HEK293 (cell line): ENCODE measurements around the gene PRKCA.

Experiments
- CTCF ChIA-PET: fragments of 350-600 bp; formaldehyde crosslinking; extraction: SDS; loops from one replicate; lab custom pipeline; 2021; ENCODE audit warnings: antibody characterized with exemption; lab: Yijun Ruan, JAX
- POLR2A ChIA-PET: fragments of 300-600 bp; formaldehyde crosslinking; extraction: SDS; loops from one replicate; lab custom pipeline; 2020; ENCODE audit warnings: antibody characterized with exemption, inconsistent platforms; lab: Yijun Ruan, JAX
- H3K27ac ChIP-seq: fragments of 200-500 bp; sonication (Bioruptor generic); 2 replicates; pipeline ENCODE4 v1.5.1; 2014; ENCODE audit warnings: low read depth, low read length, control low read depth, inconsistent platforms; ENCODE audit errors: extremely low read depth
- H3K36me3 ChIP-seq, 2 experiments: fragments of 200-500 bp in 1 of 2; sonication (Bioruptor generic) in 1 of 2; 1 replicate in 1 of 2; 2 replicates in 1 of 2; pipeline ENCODE4 v1.5.1; 2014 to 2017; ENCODE audit warnings: inconsistent platforms in 2 of 2, low read length in 2 of 2; ENCODE audit not compliant: control insufficient read depth in 2 of 2, insufficient read depth in 1 of 2
- H3K4me1 ChIP-seq: fragments of 200-500 bp; sonication (Bioruptor generic); 2 replicates; pipeline ENCODE4 v1.5.1; 2014; ENCODE audit warnings: mild to moderate bottlenecking, low read length, inconsistent platforms; ENCODE audit not compliant: control insufficient read depth, insufficient read depth
- H3K4me3 ChIP-seq: 2 replicates; pipeline ENCODE4 v1.5.1; 2011; ENCODE audit warnings: low read depth, mild to moderate bottlenecking, control low read depth, low read length, moderate library complexity
- H3K9me3 ChIP-seq: fragments of 200-500 bp; sonication (Bioruptor generic); 2 replicates; pipeline ENCODE4 v1.5.1; 2014; ENCODE audit warnings: low read depth, low read length, inconsistent platforms; ENCODE audit not compliant: control insufficient read depth, insufficient read depth
- ATF2 ChIP-seq: fragments of 450-650 bp; formaldehyde crosslinking; IDR thresholded peaks from 2 replicates; pipeline ENCODE4 v1.5.1; 2016; ENCODE audit warnings: missing biosample characterization, missing genetic modification characterization, low read depth
- EGR2 ChIP-seq: fragments of 450-650 bp; formaldehyde crosslinking; IDR thresholded peaks from 2 replicates; pipeline ENCODE4 v1.5.1; 2016; ENCODE audit warnings: low read depth, missing biosample characterization, missing genetic modification characterization
- FEZF1 ChIP-seq: fragments of 450-650 bp; formaldehyde crosslinking; IDR thresholded peaks from 2 replicates; pipeline ENCODE4 v1.5.1; 2016; ENCODE audit warnings: missing biosample characterization, missing genetic modification characterization
- INSM2 ChIP-seq: fragments of 450-650 bp; formaldehyde crosslinking; IDR thresholded peaks from 2 replicates; pipeline ENCODE4 v1.5.1; 2016; ENCODE audit warnings: missing biosample characterization, missing genetic modification characterization
- OVOL3 ChIP-seq: fragments of 450-650 bp; formaldehyde crosslinking; IDR thresholded peaks from 2 replicates; pipeline ENCODE4 v1.5.1; 2016; ENCODE audit warnings: missing biosample characterization, missing genetic modification characterization
- ZIC2 ChIP-seq: fragments of 450-650 bp; formaldehyde crosslinking; IDR thresholded peaks from 2 replicates; pipeline ENCODE4 v1.5.1; 2016; ENCODE audit warnings: missing biosample characterization, missing genetic modification characterization
- ZNF138 ChIP-seq: fragments of 450-650 bp; formaldehyde crosslinking; IDR thresholded peaks from 2 replicates; pipeline ENCODE4 v1.5.1; 2016; ENCODE audit warnings: missing biosample characterization, missing genetic modification characterization, borderline replicate concordance
- ZNF169 ChIP-seq: fragments of 450-650 bp; formaldehyde crosslinking; IDR thresholded peaks from 2 replicates; pipeline ENCODE4 v1.5.1; 2016; ENCODE audit warnings: missing biosample characterization, missing genetic modification characterization
- ZNF214 ChIP-seq: fragments of 450-650 bp; formaldehyde crosslinking; IDR thresholded peaks from 2 replicates; pipeline ENCODE4 v1.5.1; 2017; ENCODE audit warnings: missing biosample characterization, mild to moderate bottlenecking, missing genetic modification characterization, borderline replicate concordance
- ZNF324 ChIP-seq: fragments of 450-650 bp; formaldehyde crosslinking; IDR thresholded peaks from 2 replicates; pipeline ENCODE4 v1.5.1; 2016; ENCODE audit warnings: missing biosample characterization, missing genetic modification characterization
- ZNF600 ChIP-seq: fragments of 450-650 bp; formaldehyde crosslinking; IDR thresholded peaks from 2 replicates; pipeline ENCODE4 v1.5.1; 2016; ENCODE audit warnings: missing biosample characterization, missing genetic modification characterization
- ZNF610 ChIP-seq: fragments of 450-650 bp; formaldehyde crosslinking; IDR thresholded peaks from 2 replicates; pipeline ENCODE4 v1.5.1; 2016; ENCODE audit warnings: missing biosample characterization, missing genetic modification characterization, borderline replicate concordance
- ZNF670 ChIP-seq: fragments of 450-650 bp; formaldehyde crosslinking; IDR thresholded peaks from 2 replicates; pipeline ENCODE4 v1.5.1; 2016; ENCODE audit warnings: missing biosample characterization, missing genetic modification characterization, low read depth
- TF ChIP-seq, protein P1 (sequence below): fragments of 450-650 bp; formaldehyde crosslinking; IDR thresholded peaks from 2 replicates; pipeline ENCODE4 v1.5.1; 2016; ENCODE audit warnings: missing biosample characterization, missing genetic modification characterization
- TF ChIP-seq, protein P2 (sequence below): fragments of 450-650 bp; formaldehyde crosslinking; IDR thresholded peaks from 2 replicates; pipeline ENCODE4 v1.5.1; 2016; ENCODE audit warnings: missing biosample characterization, missing genetic modification characterization, borderline replicate concordance

PRKCA gene

GRCh38 chr17:66547151-66547865 lies 244.9 kb downstream of the PRKCA start:
- ChIA-PET CTCF (interaction anchor here (1.1 to 1.3 kb wide), 2 partner anchors 80 to 291 kb away, joined by 3 to 4 read pairs; no protein-coding TSS in a partner anchor), POLR2A (no interaction called here)
- peaks cover 2% of the 10 kb centered on the region; the same call in 1 of the 2 replicates for H3K9me3 ChIP-seq
- TF ChIP-seq FEZF1 (tag by site-specific recombination) = no peak
- TF ChIP-seq ATF2 (tag by site-specific recombination) = no peak
- TF ChIP-seq INSM2 (tag by site-specific recombination) = no peak
- no peak for TF ChIP-seq ZNF214 (tag by site-specific recombination)
- TF ChIP-seq EGR2 (tag by site-specific recombination) = no peak
- TF ChIP-seq ZNF610 = no peak
- no peak overlapping the region for H3K4me3 ChIP-seq
- H3K36me3 ChIP-seq = no peaks in the 10 kb centered on the region
- H3K4me1 ChIP-seq = peaks cover 2% of the 10 kb centered on the region; the same call in 1 of the 2 replicates
- H3K27ac ChIP-seq = no peak overlapping the region

- H3K4me3 ChIP-seq = no peak overlapping the region
- CTCF ChIA-PET = interaction anchor here (0.7 to 1.3 kb wide), 5 partner anchors 18 to 292 kb away, joined by 3 to 8 read pairs (median 3); no protein-coding TSS in a partner anchor
- H3K9me3 ChIP-seq = peaks cover 2% of the 10 kb centered on the region; the same call in 1 of the 2 replicates
- POLR2A ChIA-PET = no interaction called here
- no peak overlapping the region for H3K27ac ChIP-seq
- TF ChIP-seq, protein P1, sequence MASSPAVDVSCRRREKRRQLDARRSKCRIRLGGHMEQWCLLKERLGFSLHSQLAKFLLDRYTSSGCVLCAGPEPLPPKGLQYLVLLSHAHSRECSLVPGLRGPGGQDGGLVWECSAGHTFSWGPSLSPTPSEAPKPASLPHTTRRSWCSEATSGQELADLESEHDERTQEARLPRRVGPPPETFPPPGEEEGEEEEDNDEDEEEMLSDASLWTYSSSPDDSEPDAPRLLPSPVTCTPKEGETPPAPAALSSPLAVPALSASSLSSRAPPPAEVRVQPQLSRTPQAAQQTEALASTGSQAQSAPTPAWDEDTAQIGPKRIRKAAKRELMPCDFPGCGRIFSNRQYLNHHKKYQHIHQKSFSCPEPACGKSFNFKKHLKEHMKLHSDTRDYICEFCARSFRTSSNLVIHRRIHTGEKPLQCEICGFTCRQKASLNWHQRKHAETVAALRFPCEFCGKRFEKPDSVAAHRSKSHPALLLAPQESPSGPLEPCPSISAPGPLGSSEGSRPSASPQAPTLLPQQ (tag by site-specific recombination) = no peak
- no peak for TF ChIP-seq ZNF169 (tag by site-specific recombination)
- TF ChIP-seq, protein P2, sequence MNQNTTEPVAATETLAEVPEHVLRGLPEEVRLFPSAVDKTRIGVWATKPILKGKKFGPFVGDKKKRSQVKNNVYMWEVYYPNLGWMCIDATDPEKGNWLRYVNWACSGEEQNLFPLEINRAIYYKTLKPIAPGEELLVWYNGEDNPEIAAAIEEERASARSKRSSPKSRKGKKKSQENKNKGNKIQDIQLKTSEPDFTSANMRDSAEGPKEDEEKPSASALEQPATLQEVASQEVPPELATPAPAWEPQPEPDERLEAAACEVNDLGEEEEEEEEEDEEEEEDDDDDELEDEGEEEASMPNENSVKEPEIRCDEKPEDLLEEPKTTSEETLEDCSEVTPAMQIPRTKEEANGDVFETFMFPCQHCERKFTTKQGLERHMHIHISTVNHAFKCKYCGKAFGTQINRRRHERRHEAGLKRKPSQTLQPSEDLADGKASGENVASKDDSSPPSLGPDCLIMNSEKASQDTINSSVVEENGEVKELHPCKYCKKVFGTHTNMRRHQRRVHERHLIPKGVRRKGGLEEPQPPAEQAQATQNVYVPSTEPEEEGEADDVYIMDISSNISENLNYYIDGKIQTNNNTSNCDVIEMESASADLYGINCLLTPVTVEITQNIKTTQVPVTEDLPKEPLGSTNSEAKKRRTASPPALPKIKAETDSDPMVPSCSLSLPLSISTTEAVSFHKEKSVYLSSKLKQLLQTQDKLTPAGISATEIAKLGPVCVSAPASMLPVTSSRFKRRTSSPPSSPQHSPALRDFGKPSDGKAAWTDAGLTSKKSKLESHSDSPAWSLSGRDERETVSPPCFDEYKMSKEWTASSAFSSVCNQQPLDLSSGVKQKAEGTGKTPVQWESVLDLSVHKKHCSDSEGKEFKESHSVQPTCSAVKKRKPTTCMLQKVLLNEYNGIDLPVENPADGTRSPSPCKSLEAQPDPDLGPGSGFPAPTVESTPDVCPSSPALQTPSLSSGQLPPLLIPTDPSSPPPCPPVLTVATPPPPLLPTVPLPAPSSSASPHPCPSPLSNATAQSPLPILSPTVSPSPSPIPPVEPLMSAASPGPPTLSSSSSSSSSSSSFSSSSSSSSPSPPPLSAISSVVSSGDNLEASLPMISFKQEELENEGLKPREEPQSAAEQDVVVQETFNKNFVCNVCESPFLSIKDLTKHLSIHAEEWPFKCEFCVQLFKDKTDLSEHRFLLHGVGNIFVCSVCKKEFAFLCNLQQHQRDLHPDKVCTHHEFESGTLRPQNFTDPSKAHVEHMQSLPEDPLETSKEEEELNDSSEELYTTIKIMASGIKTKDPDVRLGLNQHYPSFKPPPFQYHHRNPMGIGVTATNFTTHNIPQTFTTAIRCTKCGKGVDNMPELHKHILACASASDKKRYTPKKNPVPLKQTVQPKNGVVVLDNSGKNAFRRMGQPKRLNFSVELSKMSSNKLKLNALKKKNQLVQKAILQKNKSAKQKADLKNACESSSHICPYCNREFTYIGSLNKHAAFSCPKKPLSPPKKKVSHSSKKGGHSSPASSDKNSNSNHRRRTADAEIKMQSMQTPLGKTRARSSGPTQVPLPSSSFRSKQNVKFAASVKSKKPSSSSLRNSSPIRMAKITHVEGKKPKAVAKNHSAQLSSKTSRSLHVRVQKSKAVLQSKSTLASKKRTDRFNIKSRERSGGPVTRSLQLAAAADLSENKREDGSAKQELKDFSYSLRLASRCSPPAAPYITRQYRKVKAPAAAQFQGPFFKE = no peak
- TF ChIP-seq ZIC2 (tag by site-specific recombination) = no peak
- TF ChIP-seq ZNF600 (tag by site-specific recombination) = no peak
- no peak for TF ChIP-seq ZNF138 (tag by site-specific recombination)
- no peak for TF ChIP-seq ZNF324 (tag by site-specific recombination)
- no peak for TF ChIP-seq OVOL3
- no peak for TF ChIP-seq ZNF670 (tag by site-specific recombination)
- no peaks in the 10 kb centered on the region; the same call in 1 of the 2 replicates for H3K4me1 ChIP-seq
- no peaks in the 10 kb centered on the region for H3K36me3 ChIP-seq
Observed at GRCh38 chr17:66548158-66548557, 245.7 kb downstream of the PRKCA start.
